ENCODE results near the gene TYMS.
A peak's percentile ranks its signal among the peaks of the same experiment; 100 is the strongest.

TYMS gene

DNA sequence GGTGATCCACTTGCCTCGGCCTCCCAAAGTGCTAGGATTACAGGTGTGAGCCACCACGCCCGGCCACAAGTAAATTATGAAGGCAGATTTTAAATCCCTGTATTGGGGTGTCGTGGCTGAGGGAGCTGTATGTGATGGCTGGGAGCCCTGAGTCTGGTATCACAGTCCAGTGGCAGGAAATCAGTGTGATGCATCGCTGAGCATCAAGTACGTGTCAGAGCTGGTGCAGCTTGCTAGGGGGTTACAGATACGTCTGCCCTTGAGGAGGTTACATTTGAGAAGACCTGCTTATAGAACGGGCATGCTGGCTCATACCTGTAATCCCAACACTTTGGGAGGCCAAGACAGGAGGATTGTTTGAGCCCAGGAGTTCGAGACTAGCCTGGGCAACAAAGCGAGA lies 50.6 kb downstream of the TYMS start:
- TF ChIP-seq, protein P1, sequence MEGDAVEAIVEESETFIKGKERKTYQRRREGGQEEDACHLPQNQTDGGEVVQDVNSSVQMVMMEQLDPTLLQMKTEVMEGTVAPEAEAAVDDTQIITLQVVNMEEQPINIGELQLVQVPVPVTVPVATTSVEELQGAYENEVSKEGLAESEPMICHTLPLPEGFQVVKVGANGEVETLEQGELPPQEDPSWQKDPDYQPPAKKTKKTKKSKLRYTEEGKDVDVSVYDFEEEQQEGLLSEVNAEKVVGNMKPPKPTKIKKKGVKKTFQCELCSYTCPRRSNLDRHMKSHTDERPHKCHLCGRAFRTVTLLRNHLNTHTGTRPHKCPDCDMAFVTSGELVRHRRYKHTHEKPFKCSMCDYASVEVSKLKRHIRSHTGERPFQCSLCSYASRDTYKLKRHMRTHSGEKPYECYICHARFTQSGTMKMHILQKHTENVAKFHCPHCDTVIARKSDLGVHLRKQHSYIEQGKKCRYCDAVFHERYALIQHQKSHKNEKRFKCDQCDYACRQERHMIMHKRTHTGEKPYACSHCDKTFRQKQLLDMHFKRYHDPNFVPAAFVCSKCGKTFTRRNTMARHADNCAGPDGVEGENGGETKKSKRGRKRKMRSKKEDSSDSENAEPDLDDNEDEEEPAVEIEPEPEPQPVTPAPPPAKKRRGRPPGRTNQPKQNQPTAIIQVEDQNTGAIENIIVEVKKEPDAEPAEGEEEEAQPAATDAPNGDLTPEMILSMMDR (IDR thresholded peaks at IDR 0.05; ENCODE audit: unreplicated experiment in 3 of 3): no peak
- Mint-ChIP-seq H3K27ac (no peak overlapping the region), H3K4me3 (no peak overlapping the region), H3K27me3 (ENCODE audit: low read depth) (no peaks in the 10 kb centered on the region), H3K36me3 (ENCODE audit: low read depth) (peaks cover 40% of the 10 kb centered on the region), H3K4me1 (peaks cover 13% of the 10 kb centered on the region), H3K9me3 (no peaks in the 10 kb centered on the region)

DNA sequence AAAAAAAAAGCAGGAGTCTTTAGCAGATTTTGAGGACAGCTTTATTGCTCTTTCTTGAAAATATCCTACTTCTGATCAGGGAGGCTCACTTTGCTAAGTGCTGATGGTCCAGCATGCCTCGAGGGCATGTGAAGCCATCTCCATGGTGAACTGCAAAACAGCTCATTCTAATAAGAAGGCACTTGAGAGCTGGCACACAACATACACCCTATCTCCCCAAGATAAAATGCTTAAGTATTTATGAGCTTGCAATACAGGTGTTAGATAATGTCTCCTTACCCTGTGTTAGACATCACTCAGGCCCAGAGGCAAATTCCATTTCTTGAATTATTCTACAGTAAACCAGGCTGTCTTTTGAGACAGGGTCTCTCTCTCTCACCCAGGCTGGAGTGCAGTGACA lies 52.3 kb downstream of the TYMS start:
- Mint-ChIP-seq H3K9me3 (peaks cover 2% of the 10 kb centered on the region), H3K27me3 (ENCODE audit: low read depth) (no peaks in the 10 kb centered on the region), H3K36me3 (ENCODE audit: low read depth) (peaks cover 33% of the 10 kb centered on the region), H3K4me3 (peak overlapping the region; percentile 39 to 72 (median 65)), H3K4me1 (peaks cover 12% of the 10 kb centered on the region), H3K27ac (no peak overlapping the region)
- TF ChIP-seq, protein P1 (IDR thresholded peaks at IDR 0.05; ENCODE audit: unreplicated experiment in 3 of 3): no peak

DNA sequence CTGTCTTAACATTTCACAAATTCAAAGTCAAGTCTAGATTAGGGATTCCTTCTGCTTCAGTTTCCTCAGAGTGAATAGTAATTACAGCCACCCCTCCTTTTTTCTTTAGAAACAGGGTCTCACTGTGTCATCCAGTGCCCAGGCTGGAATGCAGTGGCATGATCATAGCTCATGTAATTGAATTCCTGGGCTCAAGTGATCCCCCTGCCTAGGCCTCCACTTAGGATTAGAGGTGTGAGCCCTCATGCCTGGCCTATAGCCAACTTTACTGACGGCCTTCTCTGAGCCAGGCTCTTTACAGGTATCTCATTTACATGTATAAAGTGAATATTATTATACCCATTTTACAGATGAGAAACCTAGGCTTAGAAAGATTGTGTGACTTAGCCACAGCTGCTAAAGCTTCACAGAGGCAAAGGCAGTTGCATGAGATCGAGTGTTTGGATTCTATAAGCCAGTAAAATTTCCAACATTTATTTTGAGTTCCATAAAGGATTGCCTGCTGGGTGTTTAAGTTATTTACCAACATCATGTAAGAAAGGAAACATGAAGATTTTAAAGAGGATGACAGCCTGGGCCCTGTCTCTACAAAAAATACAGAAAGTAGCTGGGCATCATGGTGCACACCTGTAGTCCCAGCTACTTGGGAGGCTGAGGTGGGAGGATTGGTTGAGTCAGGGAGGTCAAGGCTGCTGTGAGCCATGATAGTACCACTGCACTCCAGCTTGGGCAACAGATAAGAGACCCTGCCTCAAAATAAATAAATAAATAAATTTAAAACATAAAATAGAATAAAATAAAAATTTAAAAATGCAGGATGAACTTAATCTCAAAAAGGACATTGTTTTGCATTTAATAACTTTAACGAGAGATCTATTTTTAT lies 53.2 kb downstream of the TYMS start:
- Mint-ChIP-seq H3K9me3 (peaks cover 2% of the 10 kb centered on the region), H3K36me3 (ENCODE audit: low read depth) (peaks cover 25% of the 10 kb centered on the region), H3K27me3 (ENCODE audit: low read depth) (no peaks in the 10 kb centered on the region), H3K27ac (peak overlapping the region in 1 of 3 experiments; percentile 47), H3K4me3 (peak overlapping the region; percentile 78 to 84 (median 79)), H3K4me1 (peaks cover 12% of the 10 kb centered on the region)
- TF ChIP-seq, protein P1 (IDR thresholded peaks at IDR 0.05; ENCODE audit: unreplicated experiment in 3 of 3): no peak

DNA sequence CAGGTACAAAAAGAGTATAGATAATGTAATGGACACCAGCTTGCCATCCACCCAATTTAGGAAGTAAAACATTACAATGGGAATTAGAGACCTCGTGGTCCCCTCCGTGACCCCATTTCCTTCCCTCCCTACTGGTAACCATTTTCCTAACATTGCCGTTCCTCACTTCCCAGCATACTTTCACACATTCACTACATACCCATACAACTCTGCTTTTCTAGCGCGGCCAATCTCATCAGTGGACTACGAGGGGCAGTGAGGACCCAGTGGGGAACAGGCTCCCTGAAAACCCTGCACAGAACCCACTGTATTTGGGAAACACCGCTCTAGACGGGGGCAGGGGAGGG lies 53.8 kb downstream of the TYMS start:
- Mint-ChIP-seq H3K36me3 (ENCODE audit: low read depth) (peaks cover 21% of the 10 kb centered on the region), H3K27me3 (ENCODE audit: low read depth) (no peaks in the 10 kb centered on the region), H3K4me3 (peak overlapping the region; percentile 78 to 84 (median 79)), H3K9me3 (peaks cover 2% of the 10 kb centered on the region), H3K4me1 (peaks cover 12% of the 10 kb centered on the region), H3K27ac (peak overlapping the region; percentile 3 to 47 (median 31))
- TF ChIP-seq, protein P1 (IDR thresholded peaks at IDR 0.05; ENCODE audit: unreplicated experiment in 3 of 3): no peak

DNA sequence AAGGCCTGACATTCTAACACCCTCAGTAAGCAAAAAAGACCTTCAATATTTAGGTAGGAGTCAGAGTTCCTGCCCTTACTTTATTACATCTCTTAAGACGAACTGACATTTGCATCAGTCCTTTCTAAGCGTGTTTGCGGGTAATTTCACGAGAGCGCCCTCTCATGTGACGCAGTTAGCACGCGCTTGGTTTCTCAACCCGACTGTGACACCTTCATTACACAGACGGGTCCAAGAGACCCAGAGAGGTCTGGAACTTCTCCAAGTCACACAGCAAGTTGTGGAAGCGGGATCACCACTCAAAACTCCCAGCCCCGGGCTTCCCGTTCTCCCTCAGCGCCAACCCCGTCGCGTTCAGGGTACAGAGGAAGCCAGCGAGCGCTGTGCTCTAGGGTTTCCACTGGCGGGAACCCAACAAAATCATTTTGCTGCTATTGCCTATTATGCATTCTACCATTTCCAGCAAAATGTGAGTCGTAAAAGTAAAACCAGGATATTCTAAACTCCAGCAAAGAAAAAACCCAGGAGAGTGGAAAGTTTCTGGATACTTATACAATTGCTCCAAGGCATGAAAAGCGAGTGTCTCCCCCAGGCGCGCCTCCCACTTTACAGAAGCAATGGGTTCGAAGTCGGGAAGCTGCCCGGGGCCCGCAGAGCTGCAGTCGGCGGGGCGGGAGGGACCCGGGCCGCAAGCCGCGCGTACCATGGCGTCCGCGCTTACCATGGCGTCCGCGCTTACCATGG lies 54.4 kb downstream of the TYMS start:
- Mint-ChIP-seq H3K27ac (peak overlapping the region; percentile 3 to 47 (median 31)), H3K36me3 (ENCODE audit: low read depth) (peaks cover 18% of the 10 kb centered on the region), H3K4me1 (peaks cover 12% of the 10 kb centered on the region), H3K27me3 (ENCODE audit: low read depth) (no peaks in the 10 kb centered on the region), H3K4me3 (peak overlapping the region; percentile 78 to 84 (median 79)), H3K9me3 (peaks cover 2% of the 10 kb centered on the region)
- TF ChIP-seq, protein P1 (IDR thresholded peaks at IDR 0.05; ENCODE audit: unreplicated experiment in 3 of 3): no peak

Data from nephron (organoid).